GM21825 (cell line): ENCODE data around the gene PISD.

Experiments used
- ATAC-seq: cut with Tn5 transposase; IDR thresholded peaks from one replicate; pipeline ENCODE4 v1.9.1; 2021; ENCODE audit warnings: mild to moderate bottlenecking, moderate library complexity; ENCODE audit not compliant: unreplicated experiment

The PISD gene

GRCh38 chr22:31626427-31627150 lies 35.4 kb downstream of the PISD start:
- no peak for ATAC-seq

- no peak for ATAC-seq
Measured at GRCh38 chr22:31625661-31626426, 36.2 kb downstream of the PISD start.

GRCh38 chr22:31625257-31625640 lies 36.8 kb downstream of the PISD start:
- no peak for ATAC-seq

GRCh38 chr22:31623592-31624304 lies 38.3 kb downstream of the PISD start:
- no peak for ATAC-seq

GRCh38 chr22:31622980-31623379 lies 39.0 kb downstream of the PISD start:
- ATAC-seq: no peak

- ATAC-seq: no peak
Measured at GRCh38 chr22:31621507-31622124, 40.4 kb downstream of the PISD start.

GRCh38 chr22:31620756-31621480 lies 41.1 kb downstream of the PISD start:
- no peak for ATAC-seq

- ATAC-seq: no peak
Measured at GRCh38 chr22:31619611-31620300, 42.3 kb downstream of the PISD start.

GRCh38 chr22:31618471-31619176 lies 43.4 kb downstream of the PISD start:
- ATAC-seq: no peak

GRCh38 chr22:31618057-31618456 lies 44.0 kb downstream of the PISD start:
- no peak for ATAC-seq

GRCh38 chr22:31616315-31616980 lies 45.6 kb downstream of the PISD start:
- ATAC-seq: peak; percentile 53

- ATAC-seq: peak; percentile 17
Measured at GRCh38 chr22:31615940-31616314, 46.1 kb downstream of the PISD start.

GRCh38 chr22:31615491-31615860 lies 46.5 kb downstream of the PISD start:
- ATAC-seq: no peak

- ATAC-seq: no peak
Measured at GRCh38 chr22:31614781-31615490, 47.1 kb downstream of the PISD start.

GRCh38 chr22:31613904-31614296 lies 48.1 kb downstream of the PISD start:
- no peak for ATAC-seq

GRCh38 chr22:31613286-31613903 lies 48.6 kb downstream of the PISD start:
- ATAC-seq: no peak

- no peak for ATAC-seq
Measured at GRCh38 chr22:31612891-31613285, 49.1 kb downstream of the PISD start.
